HG03439 (cell line): Measurements from ENCODE around the gene PLCH1.

ENCODE experiments used
- ATAC-seq: cut with Tn5 transposase; IDR thresholded peaks from one replicate; pipeline ENCODE4 v1.9.1; 2021; ENCODE audit warnings: mild to moderate bottlenecking, moderate library complexity; ENCODE audit not compliant: unreplicated experiment

PLCH1 gene

GRCh38 chr3:155554777-155555451 is 190.0 kb downstream of the PLCH1 start:
- peak; percentile 52 for ATAC-seq

GRCh38 chr3:155553780-155554179 is 191.1 kb downstream of the PLCH1 start:
- ATAC-seq = no peak

GRCh38 chr3:155553326-155553725 is 191.5 kb downstream of the PLCH1 start:
- ATAC-seq = no peak

- ATAC-seq = no peak
These were observed 194.5 kb downstream of the PLCH1 start for GRCh38 chr3:155550391-155550790.

- no peak for ATAC-seq
These were observed 195.8 kb downstream of the PLCH1 start for GRCh38 chr3:155549087-155549486.

GRCh38 chr3:155548195-155548594 is 196.7 kb downstream of the PLCH1 start:
- no peak for ATAC-seq

- ATAC-seq = no peak
These were observed 209.8 kb downstream of the PLCH1 start for GRCh38 chr3:155535098-155535497.

- no peak for ATAC-seq
These were observed 216.3 kb downstream of the PLCH1 start for GRCh38 chr3:155528579-155528978.

GRCh38 chr3:155525324-155525833 is 219.5 kb downstream of the PLCH1 start:
- ATAC-seq = no peak

- ATAC-seq = no peak
These were observed 224.4 kb downstream of the PLCH1 start for GRCh38 chr3:155520463-155520862.

GRCh38 chr3:155519078-155519477 is 225.8 kb downstream of the PLCH1 start:
- ATAC-seq = no peak

- ATAC-seq = no peak
These were observed 227.0 kb downstream of the PLCH1 start for GRCh38 chr3:155517903-155518302.

GRCh38 chr3:155516439-155516838 is 228.4 kb downstream of the PLCH1 start:
- no peak for ATAC-seq

- ATAC-seq = no peak
These were observed 232.0 kb downstream of the PLCH1 start for GRCh38 chr3:155512867-155513261.

GRCh38 chr3:155512175-155512866 is 232.6 kb downstream of the PLCH1 start:
- no peak for ATAC-seq

- ATAC-seq = no peak
These were observed 240.2 kb downstream of the PLCH1 start for GRCh38 chr3:155504682-155505081.

- no peak for ATAC-seq
These were observed 242.2 kb downstream of the PLCH1 start for GRCh38 chr3:155502630-155503029.

- ATAC-seq = no peak
These were observed 244.6 kb downstream of the PLCH1 start for GRCh38 chr3:155500194-155500818.

- no peak for ATAC-seq
These were observed 246.8 kb downstream of the PLCH1 start for GRCh38 chr3:155497930-155498647.

GRCh38 chr3:155496206-155496605 is 248.7 kb downstream of the PLCH1 start:
- ATAC-seq = no peak

GRCh38 chr3:155495387-155495786 is 249.5 kb downstream of the PLCH1 start:
- no peak for ATAC-seq
